SK-N-SH (cell line): ENCODE results near the gene FGF18. TPM values are rescaled to one million over a fixed set of nuclear protein-coding genes. Genes with fewer than 3 reads are reported as not detected.

Source experiments
- CTCF ChIA-PET: fragments of 300-600, 350-600 bp; formaldehyde crosslinking; extraction: SDS; loops from one replicate; lab custom pipeline; 2021; lab: Yijun Ruan, JAX
- POLR2A ChIA-PET: fragments of 350-600 bp; sonication (Branson Sonifier 250); formaldehyde crosslinking; extraction: SDS; loops from one replicate; lab custom pipeline; 2020; ENCODE audit warnings: antibody characterized with exemption, inconsistent platforms; lab: Yijun Ruan, JAX
- DNase-seq: peaks from one replicate; pipeline ENCODE4 v3.0.0; 2012
- H2AFZ ChIP-seq: fragments of 200-600 bp; sonication (generic); 2 replicates; pipeline ENCODE4 v1.8.1; 2016; ENCODE audit warnings: antibody characterized with exemption, mild to moderate bottlenecking, low read depth
- H3F3A ChIP-seq: fragments of 200-600 bp; sonication (generic); replicated peaks from 2 replicates; pipeline ENCODE3; 2016; ENCODE audit warnings: antibody characterized with exemption, mild to moderate bottlenecking; ENCODE audit not compliant: insufficient read depth
- H3K27ac ChIP-seq, 2 experiments: fragments of 200-500 bp in 1 of 2; fragments of 200-600 bp in 1 of 2; sonication (Bioruptor generic) in 1 of 2; sonication (generic), shearing (Covaris generic) in 1 of 2; 2 replicates each; pipeline versions ENCODE4 v1.5.1 to v1.6.1; 2014 to 2016; ENCODE audit warnings: low read depth in 2 of 2, inconsistent platforms in 1 of 2, low read length in 1 of 2, mild to moderate bottlenecking in 1 of 2, mixed read lengths in 1 of 2
- H3K27me3 ChIP-seq: fragments of 200-600 bp; sonication (generic), shearing (Covaris generic); 2 replicates; pipeline ENCODE4 v1.6.1; 2016; ENCODE audit warnings: mixed run types; ENCODE audit not compliant: insufficient read depth
- H3K36me3 ChIP-seq, 2 experiments: fragments of 200-500 bp in 1 of 2; fragments of 200-600 bp in 1 of 2; sonication (Bioruptor generic) in 1 of 2; sonication (generic) in 1 of 2; replicated peaks in 1 of 2; 2 replicates each; pipeline versions ENCODE3 to v1.5.1; 2014 to 2016; ENCODE audit warnings: low read length in 1 of 2, mild to moderate bottlenecking in 1 of 2; ENCODE audit not compliant: insufficient read depth in 2 of 2, control insufficient read depth in 1 of 2
- H3K4me1 ChIP-seq, 2 experiments: fragments of 200-500 bp in 1 of 2; fragments of 200-600 bp in 1 of 2; sonication (Bioruptor generic) in 1 of 2; sonication (generic), shearing (Covaris generic) in 1 of 2; 2 replicates each; pipeline versions ENCODE4 v1.5.1 to v1.6.1; 2014 to 2016; ENCODE audit warnings: low read depth in 1 of 2, low read length in 1 of 2, mixed run types in 1 of 2; ENCODE audit not compliant: insufficient read depth in 2 of 2, control insufficient read depth in 1 of 2
- H3K4me2 ChIP-seq: fragments of 200-600 bp; sonication (generic), shearing (Covaris generic); 2 replicates; pipeline ENCODE4 v1.6.1; 2017; ENCODE audit warnings: mixed run types
- H3K4me3 ChIP-seq, 2 experiments: fragments of 200-500 bp in 1 of 2; fragments of 200-600 bp in 1 of 2; sonication (Bioruptor generic) in 1 of 2; sonication (generic), shearing (Covaris generic) in 1 of 2; 2 replicates each; pipeline versions ENCODE4 v1.5.1 to v1.8.1; 2014 to 2016; ENCODE audit warnings: low read depth in 2 of 2, inconsistent platforms in 1 of 2, low read length in 1 of 2, mild to moderate bottlenecking in 1 of 2, mixed read lengths in 1 of 2, moderate library complexity in 1 of 2
- H3K79me2 ChIP-seq: fragments of 200-600 bp; sonication (generic); 2 replicates; pipeline ENCODE4 v1.8.1; 2017; ENCODE audit warnings: mild to moderate bottlenecking; ENCODE audit not compliant: insufficient read depth
- H3K9ac ChIP-seq: fragments of 200-600 bp; sonication (generic); 2 replicates; pipeline ENCODE4 v1.6.1; 2017; ENCODE audit warnings: mixed run types
- H3K9me2 ChIP-seq: fragments of 200-600 bp; sonication (generic); 2 replicates; pipeline ENCODE4 v1.6.1; 2017; ENCODE audit warnings: mixed run types
- H3K9me3 ChIP-seq: fragments of 200-600 bp; sonication (generic); 2 replicates; pipeline ENCODE4 v1.6.1; 2017; ENCODE audit warnings: mixed run types, mild to moderate bottlenecking, moderate library complexity
- H4K20me1 ChIP-seq: fragments of 200-600 bp; sonication (generic); 2 replicates; pipeline ENCODE4 v1.6.1; 2017; ENCODE audit warnings: mild to moderate bottlenecking, mixed run types; ENCODE audit not compliant: insufficient read depth
- ELF1 ChIP-seq: IDR thresholded peaks from 2 replicates; pipeline ENCODE4 v1.4.0; 2012
- EP300 ChIP-seq, 2 experiments: IDR thresholded peaks; 2 replicates each; pipeline versions ENCODE4 v1.4.0 to v1.6.1; 2012; ENCODE audit warnings: borderline replicate concordance in 1 of 2, low read depth in 1 of 2, low read length in 1 of 2
- FOSL2 ChIP-seq: IDR thresholded peaks from 2 replicates; pipeline ENCODE4 v1.4.0; 2012; ENCODE audit warnings: low read depth, mild to moderate bottlenecking, moderate library complexity, borderline replicate concordance
- FOXJ3 ChIP-seq: sonication (generic); formaldehyde crosslinking; IDR thresholded peaks from 2 replicates; pipeline ENCODE4 v1.5.1; 2020; ENCODE audit warnings: mild to moderate bottlenecking, missing genetic modification reagents
- GABPA ChIP-seq: IDR thresholded peaks from 2 replicates; pipeline ENCODE4 v1.4.0; 2012; ENCODE audit warnings: low read depth, mild to moderate bottlenecking
- GATA2 ChIP-seq: sonication (generic); formaldehyde crosslinking; IDR thresholded peaks from 2 replicates; pipeline ENCODE4 v1.5.0; 2020; ENCODE audit warnings: mild to moderate bottlenecking, missing genetic modification reagents
- RCOR1 ChIP-seq: fragments of 150-350 bp; IDR thresholded peaks from 2 replicates; pipeline ENCODE4 v1.6.1; 2017; ENCODE audit warnings: antibody characterized with exemption, low read length
- SMC3 ChIP-seq: IDR thresholded peaks from 2 replicates; pipeline ENCODE4 v1.6.1; 2012; ENCODE audit warnings: low read depth, low read length, improper control_type of control experiment
- YY1 ChIP-seq: IDR thresholded peaks from 2 replicates; pipeline ENCODE4 v1.4.0; 2012; ENCODE audit warnings: low read depth, mild to moderate bottlenecking
- WGBS: methylation state at CpG from one replicate; pipeline ENCODE4 v1.1.6; 2017; ENCODE audit warnings: low lambda C conversion rate; 5-methylcytosine and 5-hydroxymethylcytosine counted together
- polyA plus RNA-seq, 3 experiments: library from polyadenylated mRNA; depleted of rRNA; stranded (reverse); fragments of >200 nt; gene quantifications; 2 replicates each; pipeline ENCODE4 v1.2.3, GENCODE V29; 2012
- TF ChIP-seq, protein P1 (sequence below): fragments of 150-350 bp; IDR thresholded peaks from 2 replicates; pipeline ENCODE4 v1.6.1; 2017; ENCODE audit warnings: antibody characterized with exemption, low read length, low read depth, borderline replicate concordance
- TF ChIP-seq, protein P2 (sequence below): IDR thresholded peaks from 2 replicates; pipeline ENCODE4 v1.4.0; 2012; ENCODE audit warnings: low read depth, borderline replicate concordance
- TF ChIP-seq, protein P3 (sequence below): fragments of 150-350 bp; IDR thresholded peaks from 2 replicates; pipeline ENCODE4 v1.6.1; 2016; ENCODE audit warnings: mild to moderate bottlenecking, low read depth, low read length
- TF ChIP-seq, protein P4 (sequence below): fragments of 200-600 bp; sonication (generic); IDR thresholded peaks from 2 replicates; pipeline ENCODE4 v1.6.1; 2017; ENCODE audit warnings: antibody characterized with exemption, mild to moderate bottlenecking, moderate library complexity

FGF18 gene
- polyA plus RNA-seq, 1 of the 3 experiments (the other 2 are of a cell fraction): 0.89 TPM

DNA sequence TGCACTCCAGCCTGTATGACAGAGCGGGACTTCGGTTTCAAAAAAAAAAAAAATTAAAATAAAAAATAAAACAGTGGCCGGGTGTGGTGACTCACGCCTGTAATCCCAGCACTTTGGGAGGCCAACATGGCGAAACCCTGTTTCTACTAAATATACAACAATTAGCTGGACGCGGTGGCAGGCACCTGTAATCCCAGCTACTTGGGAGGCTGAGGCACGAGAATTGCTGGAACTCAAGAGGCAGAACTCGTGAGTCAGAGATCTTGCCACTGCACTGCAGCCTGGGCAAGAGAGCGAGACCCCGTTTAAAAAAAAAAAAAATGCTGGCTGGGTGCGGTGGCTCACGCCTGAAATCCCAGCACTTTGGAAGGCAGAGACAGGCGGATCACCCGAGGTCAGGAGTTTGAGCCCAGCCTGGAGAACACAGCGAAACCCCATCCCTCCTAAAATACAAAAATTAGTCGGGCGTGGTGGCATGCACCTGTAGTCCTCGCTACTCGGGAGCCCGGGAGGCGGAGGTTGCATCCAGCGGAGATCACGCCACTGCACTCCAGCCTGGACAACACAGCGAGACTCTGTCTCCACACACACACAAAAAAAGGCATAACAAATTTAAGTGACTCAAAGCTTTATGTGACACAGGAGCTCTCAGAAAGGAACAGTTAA lies 33.3 kb upstream of the FGF18 start:
- H3F3A ChIP-seq: peaks cover 10% of the 10 kb centered on the region
- ChIA-PET CTCF (interaction anchor here (0.7 to 1.5 kb wide), 3 partner anchors 44 to 197 kb away, joined by 3 to 4 read pairs (median 3); no protein-coding TSS in a partner anchor), POLR2A (interaction anchor here (0.8 to 1.1 kb wide), 4 partner anchors 20 to 179 kb away, joined by 3 to 6 read pairs (median 4); partner anchors contain the start of gene TLX3)
- H3K4me2 ChIP-seq: peak overlapping the region; percentile 76; the same call in 1 of the 2 replicates
- peaks cover 16 to 20% of the 10 kb centered on the region in 2 experiments for H3K36me3 ChIP-seq
- no peak for DNase-seq
- H3K4me3 ChIP-seq: no peak overlapping the region
- H2AFZ ChIP-seq: 0 out of 2 replicates have a peak overlapping the region, but pooled peaks have one; percentile 99
- peaks cover 32% of the 10 kb centered on the region for H4K20me1 ChIP-seq
- peak overlapping the region; percentile 89; the same call in 1 of the 2 replicates for H3K9ac ChIP-seq
- H3K27me3 ChIP-seq: no peaks in the 10 kb centered on the region
- TF ChIP-seq GABPA (no peak), GATA2 (CRISPR knock-in tag) (no peak), ELF1 (no peak), FOXJ3 (CRISPR knock-in tag) (no peak), SMC3 (no peak), RCOR1 (no peak), FOSL2 (no peak), YY1 (no peak), EP300 (IDR thresholded peaks at IDR 0.05; ENCODE audit: borderline replicate concordance in 1 of 2, low read depth in 1 of 2, low read length in 1 of 2) (no peak)
- TF ChIP-seq, protein P1, sequence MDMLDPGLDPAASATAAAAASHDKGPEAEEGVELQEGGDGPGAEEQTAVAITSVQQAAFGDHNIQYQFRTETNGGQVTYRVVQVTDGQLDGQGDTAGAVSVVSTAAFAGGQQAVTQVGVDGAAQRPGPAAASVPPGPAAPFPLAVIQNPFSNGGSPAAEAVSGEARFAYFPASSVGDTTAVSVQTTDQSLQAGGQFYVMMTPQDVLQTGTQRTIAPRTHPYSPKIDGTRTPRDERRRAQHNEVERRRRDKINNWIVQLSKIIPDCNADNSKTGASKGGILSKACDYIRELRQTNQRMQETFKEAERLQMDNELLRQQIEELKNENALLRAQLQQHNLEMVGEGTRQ: no peak
- TF ChIP-seq, protein P2, sequence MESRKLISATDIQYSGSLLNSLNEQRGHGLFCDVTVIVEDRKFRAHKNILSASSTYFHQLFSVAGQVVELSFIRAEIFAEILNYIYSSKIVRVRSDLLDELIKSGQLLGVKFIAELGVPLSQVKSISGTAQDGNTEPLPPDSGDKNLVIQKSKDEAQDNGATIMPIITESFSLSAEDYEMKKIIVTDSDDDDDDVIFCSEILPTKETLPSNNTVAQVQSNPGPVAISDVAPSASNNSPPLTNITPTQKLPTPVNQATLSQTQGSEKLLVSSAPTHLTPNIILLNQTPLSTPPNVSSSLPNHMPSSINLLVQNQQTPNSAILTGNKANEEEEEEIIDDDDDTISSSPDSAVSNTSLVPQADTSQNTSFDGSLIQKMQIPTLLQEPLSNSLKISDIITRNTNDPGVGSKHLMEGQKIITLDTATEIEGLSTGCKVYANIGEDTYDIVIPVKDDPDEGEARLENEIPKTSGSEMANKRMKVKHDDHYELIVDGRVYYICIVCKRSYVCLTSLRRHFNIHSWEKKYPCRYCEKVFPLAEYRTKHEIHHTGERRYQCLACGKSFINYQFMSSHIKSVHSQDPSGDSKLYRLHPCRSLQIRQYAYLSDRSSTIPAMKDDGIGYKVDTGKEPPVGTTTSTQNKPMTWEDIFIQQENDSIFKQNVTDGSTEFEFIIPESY: no peak
- TF ChIP-seq, protein P3, sequence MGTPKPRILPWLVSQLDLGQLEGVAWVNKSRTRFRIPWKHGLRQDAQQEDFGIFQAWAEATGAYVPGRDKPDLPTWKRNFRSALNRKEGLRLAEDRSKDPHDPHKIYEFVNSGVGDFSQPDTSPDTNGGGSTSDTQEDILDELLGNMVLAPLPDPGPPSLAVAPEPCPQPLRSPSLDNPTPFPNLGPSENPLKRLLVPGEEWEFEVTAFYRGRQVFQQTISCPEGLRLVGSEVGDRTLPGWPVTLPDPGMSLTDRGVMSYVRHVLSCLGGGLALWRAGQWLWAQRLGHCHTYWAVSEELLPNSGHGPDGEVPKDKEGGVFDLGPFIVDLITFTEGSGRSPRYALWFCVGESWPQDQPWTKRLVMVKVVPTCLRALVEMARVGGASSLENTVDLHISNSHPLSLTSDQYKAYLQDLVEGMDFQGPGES: no peak
- TF ChIP-seq, protein P4, sequence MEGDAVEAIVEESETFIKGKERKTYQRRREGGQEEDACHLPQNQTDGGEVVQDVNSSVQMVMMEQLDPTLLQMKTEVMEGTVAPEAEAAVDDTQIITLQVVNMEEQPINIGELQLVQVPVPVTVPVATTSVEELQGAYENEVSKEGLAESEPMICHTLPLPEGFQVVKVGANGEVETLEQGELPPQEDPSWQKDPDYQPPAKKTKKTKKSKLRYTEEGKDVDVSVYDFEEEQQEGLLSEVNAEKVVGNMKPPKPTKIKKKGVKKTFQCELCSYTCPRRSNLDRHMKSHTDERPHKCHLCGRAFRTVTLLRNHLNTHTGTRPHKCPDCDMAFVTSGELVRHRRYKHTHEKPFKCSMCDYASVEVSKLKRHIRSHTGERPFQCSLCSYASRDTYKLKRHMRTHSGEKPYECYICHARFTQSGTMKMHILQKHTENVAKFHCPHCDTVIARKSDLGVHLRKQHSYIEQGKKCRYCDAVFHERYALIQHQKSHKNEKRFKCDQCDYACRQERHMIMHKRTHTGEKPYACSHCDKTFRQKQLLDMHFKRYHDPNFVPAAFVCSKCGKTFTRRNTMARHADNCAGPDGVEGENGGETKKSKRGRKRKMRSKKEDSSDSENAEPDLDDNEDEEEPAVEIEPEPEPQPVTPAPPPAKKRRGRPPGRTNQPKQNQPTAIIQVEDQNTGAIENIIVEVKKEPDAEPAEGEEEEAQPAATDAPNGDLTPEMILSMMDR: no peak
- TF ChIP-seq, all 33 proteins: peak for 0
- no peak overlapping the region for H3K27ac ChIP-seq
- H3K79me2 ChIP-seq: peaks cover 35% of the 10 kb centered on the region
- H3K9me3 ChIP-seq: no peaks in the 10 kb centered on the region
- H3K4me1 ChIP-seq: peaks cover 7 to 10% of the 10 kb centered on the region in 2 experiments; a peak in 3 of 4 replicates
- no peaks in the 10 kb centered on the region for H3K9me2 ChIP-seq
- 94% methylated on average over 25 of the region's 25 CpGs for WGBS
